Measurements from ENCODE around the gene PLA2G1B. TPM values are rescaled to one million over a fixed set of nuclear protein-coding genes. Genes with fewer than 3 reads are reported as not detected.

PLA2G1B gene
- total RNA-seq, 6 donors from 2014 or later: 10.5 to 412 (median 70.3) TPM

- ATAC-seq (ENCODE audit: low FRiP score in 2 of 2) (peak; percentile 29 to 52), DNase-seq (no peak)
- 60 to 66% methylated on average over 7 of the region's 7 CpGs for WGBS, 2 donors
- H3K27me3 ChIP-seq: no peaks in the 10 kb centered on the region
- no peak overlapping the region for H3K27ac ChIP-seq
- H3K4me3 ChIP-seq: no peak overlapping the region
- H3K9me3 ChIP-seq: no peaks in the 10 kb centered on the region
- TF ChIP-seq CTCF (IDR thresholded peaks at IDR 0.05) (no peak), POLR2A (IDR thresholded peaks at IDR 0.05) (no peak), POLR2AphosphoS5 (IDR thresholded peaks at IDR 0.05) (no peak), EP300 (IDR thresholded peaks at IDR 0.05) (no peak)
- no peaks in the 10 kb centered on the region for H3K36me3 ChIP-seq
- no peaks in the 10 kb centered on the region for H3K4me1 ChIP-seq
Observed at GRCh38 chr12:120283318-120283717, 44.3 kb downstream of the PLA2G1B start.

- no peaks in the 10 kb centered on the region for H3K9me3 ChIP-seq
- H3K27me3 ChIP-seq: no peaks in the 10 kb centered on the region
- 92 to 97% methylated on average over 22 to 56 of the region's 57 CpGs for WGBS, 2 donors
- no peaks in the 10 kb centered on the region for H3K4me1 ChIP-seq
- DNase-seq: peak in 1 of 2 donors; percentile 77
- TF ChIP-seq POLR2A (IDR thresholded peaks at IDR 0.05) (no peak), POLR2AphosphoS5 (IDR thresholded peaks at IDR 0.05) (no peak), EP300 (IDR thresholded peaks at IDR 0.05) (no peak), CTCF (IDR thresholded peaks at IDR 0.05) (no peak)
- ATAC-seq (ENCODE audit: low FRiP score in 2 of 2): no peak
- no peaks in the 10 kb centered on the region for H3K36me3 ChIP-seq
- H3K4me3 ChIP-seq: no peak overlapping the region
- no peak overlapping the region for H3K27ac ChIP-seq
Observed at GRCh38 chr12:120278137-120279069, 49.2 kb downstream of the PLA2G1B start.

GRCh38 chr12:120276734-120277133, 50.8 kb downstream of the PLA2G1B start:
- no peak for TF ChIP-seq CTCF (IDR thresholded peaks at IDR 0.05)
- no peak for TF ChIP-seq POLR2AphosphoS5 (IDR thresholded peaks at IDR 0.05)
- TF ChIP-seq EP300 (IDR thresholded peaks at IDR 0.05): no peak
- no peak for TF ChIP-seq POLR2A (IDR thresholded peaks at IDR 0.05)
- Histone ChIP-seq H3K27me3 (no peaks in the 10 kb centered on the region), H3K36me3 (no peaks in the 10 kb centered on the region), H3K4me1 (no peaks in the 10 kb centered on the region), H3K27ac (no peak overlapping the region), H3K4me3 (no peak overlapping the region), H3K9me3 (no peaks in the 10 kb centered on the region)
- DNase-seq: no peak
- 88 to 96% methylated on average over 6 of the region's 6 CpGs for WGBS, 2 donors
- ATAC-seq (ENCODE audit: low FRiP score in 2 of 2): peak in 1 of 2 donors; percentile 17

Small RNA genes lying within 50 kb of the gene (small RNA-seq; reads per million reads assigned to genes)
- gene RNU4-1 (1,022 to 4,171 (median 1,973) reads per million in 4 donors), gene RNU4-2 (631 to 1,404 (median 814) reads per million in 4 donors), gene RNU6-1088P (0 reads per million in 4 donors)

Other genes starting within 250 kb of the PLA2G1B start
- 10 to 100 TPM; 14.2 to 63.1 (median 23.2) TPM for gene RAB35, start 211.0 kb downstream of the PLA2G1B start, total RNA-seq
- 100 to 1,000 TPM in 1 of 6 donors, 10 to 100 TPM in 5; 48.1 to 140 (median 69.6) TPM for gene GCN1, start 133.1 kb downstream of the PLA2G1B start, total RNA-seq
- gene RPLP0, start 126.7 kb downstream of the PLA2G1B start, total RNA-seq: 1,000 to 10,000 TPM; 1,008 to 2,508 (median 1,628) TPM
- gene PXN, start 62.0 kb downstream of the PLA2G1B start, total RNA-seq: 100 to 1,000 TPM in 4 of 6 donors, 10 to 100 TPM in 2; 67.8 to 210 (median 116) TPM
- gene RNU4-2, start 35.9 kb downstream of the PLA2G1B start, total RNA-seq: over 10,000 TPM in 1 of 6 donors, 1,000 to 10,000 TPM in 1, under 1 TPM in 4; under 0.01 to 11,449 (median under 0.01) TPM
- 1,000 to 10,000 TPM in 2 of 6 donors, under 1 TPM in 4; under 0.01 to 4,461 (median under 0.01) TPM for gene RNU4-1, start 34.5 kb downstream of the PLA2G1B start, total RNA-seq
- 1 to 10 TPM in 5 of 6 donors, under 1 TPM in 1; 1.00 to 5.2 (median 2.9) TPM for gene SIRT4, start 25.5 kb downstream of the PLA2G1B start, total RNA-seq
- under 1 TPM in 5 of 6 donors, not detected in 1; 0.43 to 0.91 (median 0.49) TPM for gene MSI1, start 41.4 kb upstream of the PLA2G1B start, total RNA-seq
- 100 to 1,000 TPM; 131 to 733 (median 324) TPM for gene COX6A1, start 110.3 kb upstream of the PLA2G1B start, total RNA-seq
- 10 to 100 TPM in 4 of 6 donors, 1 to 10 TPM in 1, not detected in 1; 5.2 to 21.1 (median 18.7) TPM for gene TRIAP1, start 118.6 kb upstream of the PLA2G1B start, total RNA-seq
- 10 to 100 TPM; 11.8 to 35.6 (median 22.5) TPM for gene GATC, start 118.7 kb upstream of the PLA2G1B start, total RNA-seq
- gene SRSF9, start 142.0 kb upstream of the PLA2G1B start, total RNA-seq: 100 to 1,000 TPM in 4 of 6 donors, 10 to 100 TPM in 2; 74.5 to 127 (median 107) TPM
- 100 to 1,000 TPM in 5 of 6 donors, 10 to 100 TPM in 1; 61.5 to 330 (median 176) TPM for gene DYNLL1, start 168.3 kb upstream of the PLA2G1B start, total RNA-seq
- gene COQ5, start 201.4 kb upstream of the PLA2G1B start, total RNA-seq: 10 to 100 TPM in 5 of 6 donors, 1 to 10 TPM in 1; 7.5 to 26.0 (median 16.3) TPM
- 100 to 1,000 TPM; 189 to 456 (median 243) TPM for gene RNF10, start 206.6 kb upstream of the PLA2G1B start, total RNA-seq

Measured in upper lobe of left lung (tissue), 6 donors.